ENCODE data around the gene CACNA1A. TPM values are rescaled to one million over a fixed set of nuclear protein-coding genes. Genes with fewer than 3 reads are reported as not detected.

CACNA1A gene
- polyA plus RNA-seq, 2 of the 4 experiments (the other 2 are of a cell fraction): 0.27 to 0.71 TPM

- DNase-seq (ENCODE audit: low read depth in 1 of 2, low spot score in 1 of 2) (no peak), FAIRE-seq (no peak), ATAC-seq (no peak)
- 4% methylated on average over 10 of the region's 10 CpGs for WGBS (ENCODE audit: missing lambda C conversion rate)
- no peak overlapping the region for H3K4me3 ChIP-seq
- H3K9me3 ChIP-seq: no peaks in the 10 kb centered on the region
- no peaks in the 10 kb centered on the region for H3K4me1 ChIP-seq
- TF ChIP-seq TFCP2L1 (CRISPR knock-in tag; IDR thresholded peaks at IDR 0.05): no peak
- ChIA-PET POLR2A (no interaction called here), CTCF (interaction anchor here (0.6 to 1.5 kb wide), 2 partner anchors 130 to 159 kb away, joined by 3 read pairs; no protein-coding TSS in a partner anchor)
- H3K4me2 ChIP-seq: no peak overlapping the region
- no peak overlapping the region for H3K27ac ChIP-seq
Observed at GRCh38 chr19:13459351-13459750, 46.9 kb downstream of the CACNA1A start.

GRCh38 chr19:13451434-13451995 is 54.8 kb downstream of the CACNA1A start:
- ChIA-PET POLR2A (no interaction called here), CTCF (no interaction called here)
- Histone ChIP-seq H3K4me1 (no peaks in the 10 kb centered on the region), H3K27ac (no peak overlapping the region), H3K4me3 (no peak overlapping the region), H3K9me3 (no peaks in the 10 kb centered on the region), H3K4me2 (no peak overlapping the region)
- FAIRE-seq (no peak), ATAC-seq (no peak), DNase-seq (ENCODE audit: low read depth in 1 of 2, low spot score in 1 of 2) (no peak)
- TF ChIP-seq RAD21 (conservative IDR thresholded peaks at IDR 0.05 in 1 of 2, IDR thresholded peaks at IDR 0.05 in 1 of 2) (no peak), RCOR1 (IDR thresholded peaks at IDR 0.05; ENCODE audit: low read depth, low read length) (no peak), TP53 (CRISPR knock-in tag; IDR thresholded peaks at IDR 0.05) (no peak), TFCP2L1 (CRISPR knock-in tag; IDR thresholded peaks at IDR 0.05) (no peak), CTCF (IDR thresholded peaks at IDR 0.05) (no peak), HES2 (IDR thresholded peaks at IDR 0.05) (no peak), HDAC2 (IDR thresholded peaks at IDR 0.05) (no peak), SMC3 (IDR thresholded peaks at IDR 0.05) (no peak), ZC3H11A (IDR thresholded peaks at IDR 0.05) (no peak), NR3C1 (IDR thresholded peaks at IDR 0.05) (no peak), BHLHE40 (IDR thresholded peaks at IDR 0.05; ENCODE audit: low read depth, low read length) (no peak), ZSCAN20 (CRISPR knock-in tag; IDR thresholded peaks at IDR 0.05) (no peak), E2F6 (IDR thresholded peaks at IDR 0.05; ENCODE audit: borderline replicate concordance, low read depth) (no peak), CBX2 (IDR thresholded peaks at IDR 0.05; ENCODE audit: borderline replicate concordance, low read depth) (no peak), SREBF2 (IDR thresholded peaks at IDR 0.05) (no peak), PHF8 (IDR thresholded peaks at IDR 0.05; ENCODE audit: borderline replicate concordance, low read depth) (no peak), MAFK (IDR thresholded peaks at IDR 0.05; ENCODE audit: partially characterized antibody) (no peak), KDM5A (IDR thresholded peaks at IDR 0.05) (no peak), RNF2 (IDR thresholded peaks at IDR 0.05; ENCODE audit: borderline replicate concordance, low read depth) (no peak)
- 0% methylated on average over 4 of the region's 4 CpGs for WGBS (ENCODE audit: missing lambda C conversion rate)

- no peak overlapping the region for H3K27ac ChIP-seq
- WGBS (ENCODE audit: missing lambda C conversion rate): 1% methylated on average over 6 of the region's 6 CpGs
- H3K4me2 ChIP-seq: no peak overlapping the region
- no peak for DNase-seq (ENCODE audit: low read depth in 1 of 2, low spot score in 1 of 2)
- ChIA-PET POLR2A (no interaction called here), CTCF (no interaction called here)
- no peaks in the 10 kb centered on the region for H3K4me1 ChIP-seq
- ATAC-seq: no peak
- H3K9me3 ChIP-seq: no peaks in the 10 kb centered on the region
- no peak for FAIRE-seq
- no peak overlapping the region for H3K4me3 ChIP-seq
- TF ChIP-seq BHLHE40 (IDR thresholded peaks at IDR 0.05; ENCODE audit: low read depth, low read length) (no peak), PHF8 (IDR thresholded peaks at IDR 0.05; ENCODE audit: borderline replicate concordance, low read depth) (no peak), EHF (CRISPR knock-in tag; IDR thresholded peaks at IDR 0.05) (no peak), HOXB13 (CRISPR knock-in tag; IDR thresholded peaks at IDR 0.05; ENCODE audit: low read depth) (no peak), EHMT2 (IDR thresholded peaks at IDR 0.05; ENCODE audit: low read depth) (no peak), SREBF2 (IDR thresholded peaks at IDR 0.05) (no peak), MAX (IDR thresholded peaks at IDR 0.05) (no peak), RAD21 (conservative IDR thresholded peaks at IDR 0.05 in 1 of 2, IDR thresholded peaks at IDR 0.05 in 1 of 2) (no peak), BCL3 (IDR thresholded peaks at IDR 0.05) (no peak), HMGXB4 (CRISPR knock-in tag; IDR thresholded peaks at IDR 0.05; ENCODE audit: borderline replicate concordance) (no peak), CBX8 (IDR thresholded peaks at IDR 0.05) (no peak), HOXB5 (CRISPR knock-in tag; IDR thresholded peaks at IDR 0.05) (no peak), JUN (IDR thresholded peaks at IDR 0.05) (no peak), USF2 (IDR thresholded peaks at IDR 0.05) (no peak)
Observed at GRCh38 chr19:13447978-13448377, 58.3 kb downstream of the CACNA1A start.
